Stomach smooth muscle (tissue), 2 donors: Measurements from ENCODE around the gene DNAH11.

Experiments used
- H3K27ac ChIP-seq: one replicate; pipeline ENCODE4 v1.7.0; 2013; ENCODE audit warnings: mild to moderate bottlenecking, low read length, inconsistent platforms
- H3K27me3 ChIP-seq, 2 donors: one replicate each; pipeline ENCODE4 v1.7.0; 2013; ENCODE audit warnings: low read length in 2 of 2; ENCODE audit not compliant: insufficient read depth in 2 of 2, control insufficient read depth in 1 of 2
- H3K36me3 ChIP-seq, 2 donors: one replicate each; pipeline ENCODE4 v1.7.0; 2013; ENCODE audit warnings: low read length in 2 of 2; ENCODE audit not compliant: control insufficient read depth in 2 of 2, insufficient read depth in 2 of 2
- H3K4me1 ChIP-seq: one replicate; pipeline ENCODE4 v1.7.0; 2013; ENCODE audit warnings: low read length; ENCODE audit not compliant: control insufficient read depth, insufficient read depth
- H3K4me3 ChIP-seq, 2 donors: one replicate each; pipeline ENCODE4 v1.7.0; 2013; ENCODE audit warnings: low read length in 2 of 2
- H3K9ac ChIP-seq, 2 donors: one replicate each; pipeline ENCODE4 v1.7.0; 2013; ENCODE audit warnings: low read length in 2 of 2, mild to moderate bottlenecking in 1 of 2
- H3K9me3 ChIP-seq, 2 donors: one replicate each; pipeline ENCODE4 v1.7.0; 2013; ENCODE audit warnings: low read length in 2 of 2; ENCODE audit not compliant: control insufficient read depth in 2 of 2
- donor health status: healthy.
- donor health status: Pancreatic carcinoma.

DNAH11 gene

DNA sequence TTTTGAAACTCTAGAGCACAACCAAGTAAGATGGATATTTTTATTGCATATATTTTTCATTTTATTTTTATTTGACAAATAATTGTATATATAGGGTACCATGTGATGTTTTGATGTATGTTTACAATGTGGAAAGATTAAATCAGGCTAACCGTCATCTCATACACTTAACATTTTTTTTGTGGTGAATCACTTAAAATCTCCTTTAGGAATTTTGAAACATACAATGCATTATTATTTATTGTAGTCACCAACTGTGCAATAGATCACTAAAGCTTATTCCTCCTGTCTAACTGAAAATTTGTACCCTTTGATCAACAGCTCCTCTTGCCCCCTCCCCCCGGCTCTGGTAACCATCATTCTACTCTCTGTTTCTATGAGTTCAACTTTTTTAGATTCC lies 77.2 kb downstream of the DNAH11 start:
- Histone ChIP-seq H3K9me3 (no peaks in the 10 kb centered on the region), H3K9ac (no peak overlapping the region), H3K27ac (no peak overlapping the region), H3K27me3 (no peaks in the 10 kb centered on the region), H3K36me3 (no peaks in the 10 kb centered on the region), H3K4me3 (no peak overlapping the region), H3K4me1 (no peaks in the 10 kb centered on the region)

DNA sequence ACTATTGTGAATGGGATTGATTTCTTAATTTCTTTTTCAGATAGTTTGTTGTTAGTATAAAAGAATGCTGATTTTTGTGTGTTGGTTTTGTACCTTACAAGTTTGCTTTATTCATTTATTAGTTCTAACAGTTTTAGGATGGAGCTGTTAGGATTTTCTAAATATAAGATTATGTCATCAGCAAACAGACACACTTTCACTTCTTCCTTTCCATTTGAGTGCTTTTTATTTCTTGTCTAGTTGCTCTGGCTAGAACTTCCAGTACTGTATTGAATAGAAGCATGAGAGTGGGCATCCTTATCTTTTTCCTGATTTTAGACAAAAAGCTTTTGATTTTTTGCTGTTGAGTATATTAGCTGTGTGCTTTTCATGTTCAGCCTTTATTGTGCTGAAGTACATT lies 81.5 kb downstream of the DNAH11 start:
- Histone ChIP-seq H3K9me3 (no peaks in the 10 kb centered on the region), H3K36me3 (no peaks in the 10 kb centered on the region), H3K4me3 (no peak overlapping the region), H3K27ac (no peak overlapping the region), H3K4me1 (no peaks in the 10 kb centered on the region), H3K9ac (no peak overlapping the region), H3K27me3 (no peaks in the 10 kb centered on the region)

DNA sequence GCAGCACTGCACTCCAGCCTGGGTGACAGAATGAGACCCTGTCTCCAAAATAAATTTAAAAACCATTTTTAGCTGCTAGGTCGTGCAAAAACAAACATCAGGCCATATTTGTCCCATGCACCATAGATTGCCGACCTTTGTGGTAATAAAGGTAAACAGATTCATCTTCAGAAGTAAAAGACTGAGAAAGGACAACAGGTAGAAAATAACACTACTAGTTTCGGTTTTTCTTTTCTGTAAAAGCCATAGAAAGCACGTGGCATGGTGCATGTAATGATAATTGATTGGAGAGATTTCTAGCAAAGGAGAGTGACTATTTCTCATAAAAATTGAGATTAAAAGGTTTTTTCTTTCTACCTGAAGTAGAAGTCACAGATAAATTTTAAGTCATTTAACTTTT lies 93.9 kb downstream of the DNAH11 start:
- no peaks in the 10 kb centered on the region for H3K27me3 ChIP-seq
- H3K4me3 ChIP-seq, result no peak overlapping the region
- H3K27ac ChIP-seq, result no peak overlapping the region
- H3K9me3 ChIP-seq, result no peaks in the 10 kb centered on the region
- no peak overlapping the region for H3K9ac ChIP-seq
- no peaks in the 10 kb centered on the region for H3K4me1 ChIP-seq
- H3K36me3 ChIP-seq, result no peaks in the 10 kb centered on the region

DNA sequence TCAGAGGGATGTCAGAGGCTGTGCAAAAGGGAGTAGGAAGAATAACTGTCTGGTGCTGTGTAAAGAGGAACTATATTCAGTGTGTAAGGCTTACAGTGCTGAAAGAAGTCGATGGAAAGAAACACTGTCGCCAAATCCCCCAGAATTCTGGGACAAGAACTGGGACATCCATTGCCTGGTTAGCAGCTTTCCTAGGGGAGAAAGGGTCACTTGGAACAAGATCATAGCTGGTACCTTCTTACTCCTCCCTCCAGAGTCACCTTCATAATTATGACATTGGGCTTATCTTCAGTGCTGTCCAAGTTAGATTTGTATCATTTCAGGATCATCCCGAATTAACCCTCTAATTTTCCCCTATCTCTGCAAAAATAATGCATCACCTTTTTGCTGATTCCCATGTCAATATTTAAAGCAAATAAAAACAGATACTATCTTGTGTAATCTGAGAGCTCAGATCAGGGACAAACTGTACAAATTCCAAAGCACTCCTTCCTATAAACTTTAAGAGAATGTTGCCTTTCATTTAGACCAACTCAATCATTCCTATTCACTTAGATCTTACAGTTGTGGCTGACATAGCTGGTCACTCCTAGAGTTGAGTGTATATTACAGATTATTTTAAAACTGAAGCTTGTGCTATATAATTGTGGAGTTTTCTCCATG lies 96.5 kb downstream of the DNAH11 start:
- no peaks in the 10 kb centered on the region for H3K9me3 ChIP-seq
- no peak overlapping the region for H3K27ac ChIP-seq
- no peaks in the 10 kb centered on the region for H3K4me1 ChIP-seq
- no peak overlapping the region for H3K9ac ChIP-seq
- no peak overlapping the region for H3K4me3 ChIP-seq
- H3K36me3 ChIP-seq, result no peaks in the 10 kb centered on the region
- H3K27me3 ChIP-seq, result no peaks in the 10 kb centered on the region

DNA sequence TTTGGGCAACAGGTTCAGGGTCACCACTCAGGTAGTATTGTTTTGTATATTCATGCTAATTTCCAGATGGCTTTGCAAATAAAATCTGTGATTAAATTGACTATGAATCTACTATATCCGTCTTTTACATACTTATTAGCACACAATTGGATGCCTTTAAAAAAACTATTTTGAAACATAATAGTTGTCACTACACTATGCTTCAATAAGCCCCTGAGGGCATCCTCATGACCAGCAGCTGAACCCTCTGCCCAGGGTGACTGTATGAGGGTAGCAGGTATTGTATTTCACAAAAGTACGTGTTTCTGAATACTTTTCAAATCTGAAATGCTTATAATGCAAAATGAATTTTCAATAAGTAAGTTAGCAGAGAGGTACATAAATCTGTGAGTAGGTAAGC lies 97.3 kb downstream of the DNAH11 start:
- Histone ChIP-seq H3K36me3 (no peaks in the 10 kb centered on the region), H3K4me1 (no peaks in the 10 kb centered on the region), H3K27me3 (no peaks in the 10 kb centered on the region), H3K9me3 (no peaks in the 10 kb centered on the region), H3K9ac (no peak overlapping the region), H3K4me3 (no peak overlapping the region), H3K27ac (no peak overlapping the region)

DNA sequence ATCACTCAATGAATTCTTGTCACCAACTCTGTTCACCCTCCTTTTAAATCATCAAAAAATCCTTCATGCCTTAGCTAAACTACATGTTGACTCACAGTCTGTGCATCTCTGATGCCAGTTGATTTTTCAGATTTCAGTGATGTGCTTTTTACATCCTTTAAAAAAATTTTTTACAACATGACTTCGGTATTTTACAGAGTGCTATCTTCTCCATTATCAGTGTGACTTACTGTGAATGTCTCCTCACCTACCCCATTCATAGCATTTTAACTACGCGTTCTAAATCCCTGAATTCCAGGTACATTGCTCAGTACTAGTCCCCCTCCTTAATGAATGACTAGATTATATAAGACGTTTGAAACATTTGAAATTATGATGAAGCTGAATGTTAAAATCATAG lies 98.7 kb downstream of the DNAH11 start:
- no peak overlapping the region for H3K9ac ChIP-seq
- H3K4me3 ChIP-seq, result no peak overlapping the region
- H3K36me3 ChIP-seq, result no peaks in the 10 kb centered on the region
- no peak overlapping the region for H3K27ac ChIP-seq
- no peaks in the 10 kb centered on the region for H3K27me3 ChIP-seq
- H3K4me1 ChIP-seq, result no peaks in the 10 kb centered on the region
- no peaks in the 10 kb centered on the region for H3K9me3 ChIP-seq

DNA sequence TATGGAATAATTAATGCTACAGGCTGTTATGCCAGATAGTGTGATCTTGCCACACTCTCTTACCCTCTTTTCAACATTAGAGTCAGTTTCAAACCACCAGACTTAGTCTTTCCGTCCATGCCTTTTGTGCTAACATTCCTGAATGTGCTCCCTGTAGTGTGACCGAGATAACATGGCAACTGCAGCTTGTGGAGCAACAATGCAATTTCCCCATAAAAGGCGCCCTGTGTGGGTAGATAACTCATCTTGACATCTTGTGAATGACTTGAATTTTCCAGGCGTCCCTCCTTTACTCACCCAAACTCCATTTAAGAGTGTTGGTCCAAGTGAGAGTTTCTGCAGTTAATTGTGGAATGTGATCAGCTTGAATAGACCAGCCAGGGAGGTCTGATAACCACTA lies 99.6 kb downstream of the DNAH11 start:
- no peaks in the 10 kb centered on the region for H3K36me3 ChIP-seq
- no peaks in the 10 kb centered on the region for H3K4me1 ChIP-seq
- H3K4me3 ChIP-seq, result no peak overlapping the region
- no peak overlapping the region for H3K9ac ChIP-seq
- H3K27me3 ChIP-seq, result no peaks in the 10 kb centered on the region
- no peak overlapping the region for H3K27ac ChIP-seq
- H3K9me3 ChIP-seq, result no peaks in the 10 kb centered on the region

DNA sequence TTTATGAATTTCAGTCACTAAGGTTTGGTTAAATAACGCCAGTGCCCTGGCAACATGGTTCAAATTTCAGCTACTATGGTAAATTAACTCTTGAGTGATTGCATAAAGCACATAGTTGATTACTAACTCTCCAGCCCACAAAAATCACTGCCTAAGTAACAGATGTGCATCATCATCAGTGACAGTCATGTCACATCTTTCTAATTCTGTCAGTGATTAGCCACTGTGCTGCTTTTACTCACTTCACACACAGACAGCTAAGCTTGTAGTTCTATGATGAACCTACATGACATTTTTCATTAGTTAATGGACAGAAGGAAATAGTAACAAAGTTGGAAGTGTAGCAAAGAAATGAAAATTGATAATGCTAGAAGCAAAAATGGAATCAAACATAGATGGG lies 108.9 kb downstream of the DNAH11 start:
- Histone ChIP-seq H3K36me3 (no peaks in the 10 kb centered on the region), H3K27ac (no peak overlapping the region)

DNA sequence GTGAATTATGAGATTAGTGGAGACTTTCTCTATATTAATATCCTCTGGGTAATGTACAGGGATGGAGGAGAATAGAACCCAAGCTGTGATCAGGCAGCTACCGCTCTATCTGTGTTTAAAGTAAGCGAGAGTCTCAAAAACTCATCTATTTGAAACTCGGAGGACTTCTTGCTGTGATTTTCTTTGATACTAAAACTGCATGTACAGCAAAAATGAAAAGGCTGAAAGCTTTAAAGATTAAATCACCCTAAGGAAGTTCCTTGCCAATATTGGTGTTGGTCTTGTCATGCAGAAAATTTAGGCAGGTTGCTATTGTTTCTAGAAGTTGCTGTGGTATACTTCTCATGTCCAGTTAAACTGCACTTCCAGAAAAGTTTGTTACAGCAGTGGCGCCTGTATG lies 110.8 kb downstream of the DNAH11 start:
- Histone ChIP-seq H3K27me3 (no peaks in the 10 kb centered on the region), H3K36me3 (no peaks in the 10 kb centered on the region), H3K9me3 (no peaks in the 10 kb centered on the region), H3K27ac (no peak overlapping the region), H3K9ac (no peak overlapping the region), H3K4me3 (no peak overlapping the region), H3K4me1 (no peaks in the 10 kb centered on the region)

More for the DNA sequence above, 108.9 kb downstream of the DNAH11 start:
- H3K27me3 ChIP-seq, result no peaks in the 10 kb centered on the region
- H3K4me3 ChIP-seq, result no peak overlapping the region
- H3K4me1 ChIP-seq, result no peaks in the 10 kb centered on the region
- H3K9ac ChIP-seq, result no peak overlapping the region
- no peaks in the 10 kb centered on the region for H3K9me3 ChIP-seq

DNA sequence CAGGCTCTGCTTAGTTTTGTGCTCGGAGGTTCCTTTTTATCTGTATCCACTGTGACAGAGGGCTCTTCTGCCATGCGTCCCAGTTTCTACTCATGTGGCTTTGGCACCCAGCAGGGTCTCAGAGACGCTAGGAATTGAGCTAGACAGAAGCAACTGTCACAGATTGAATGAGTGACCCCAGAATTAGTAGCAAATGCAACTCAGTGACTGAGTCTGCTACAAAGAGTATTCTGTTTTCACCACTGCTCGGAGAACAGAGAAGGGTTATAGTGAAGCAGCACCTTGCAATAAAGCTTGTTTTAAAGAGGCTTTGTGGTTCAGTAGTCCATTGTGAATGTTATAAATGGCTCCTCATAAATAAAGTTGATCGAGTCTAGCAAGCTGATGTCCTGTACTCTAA lies 113.2 kb downstream of the DNAH11 start:
- no peaks in the 10 kb centered on the region for H3K9me3 ChIP-seq
- no peaks in the 10 kb centered on the region for H3K36me3 ChIP-seq
- no peak overlapping the region for H3K27ac ChIP-seq
- no peak overlapping the region for H3K4me3 ChIP-seq
- no peaks in the 10 kb centered on the region for H3K4me1 ChIP-seq
- H3K27me3 ChIP-seq, result no peaks in the 10 kb centered on the region
- H3K9ac ChIP-seq, result no peak overlapping the region

DNA sequence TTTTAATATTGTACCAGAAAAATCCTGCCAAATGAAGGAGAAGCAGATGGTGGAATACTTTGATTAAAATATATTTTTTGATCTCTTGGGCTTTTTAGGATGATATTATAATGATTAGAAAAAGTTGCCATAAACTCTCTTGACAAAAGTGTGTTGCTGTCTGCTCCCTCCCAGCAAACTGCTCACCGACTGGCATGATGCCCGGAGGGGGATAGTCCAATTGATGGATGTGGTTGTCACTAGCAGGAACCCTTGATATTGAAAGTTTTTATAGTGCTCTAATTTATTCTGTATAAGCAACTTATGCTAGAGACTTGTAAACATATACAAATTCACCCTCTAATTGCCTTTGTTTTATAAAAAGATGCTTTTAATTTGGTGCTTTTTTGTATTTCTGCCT lies 114.0 kb downstream of the DNAH11 start:
- Histone ChIP-seq H3K9me3 (no peaks in the 10 kb centered on the region), H3K27me3 (no peaks in the 10 kb centered on the region), H3K4me3 (no peak overlapping the region), H3K36me3 (no peaks in the 10 kb centered on the region), H3K9ac (no peak overlapping the region), H3K4me1 (no peaks in the 10 kb centered on the region), H3K27ac (no peak overlapping the region)
